GM12875 (cell line): ENCODE measurements around the gene KRTAP10-8.
"Not testable (repeated sequence)": the region's sequence is repeated elsewhere in the genome, so short reads cannot be mapped to it uniquely, and the experiment has no call there.

Source experiments
- H3K4me3 ChIP-seq: one replicate; pipeline ENCODE4 v1.5.1; 2011; ENCODE audit warnings: low read depth, low read length, control low read depth
- CTCF ChIP-seq: IDR thresholded peaks from 2 replicates; pipeline ENCODE4 v1.5.1; 2011; ENCODE audit warnings: low read depth, mild to moderate bottlenecking, control low read depth, inconsistent platforms, low read length, moderate library complexity, borderline replicate concordance; ENCODE audit not compliant: insufficient read depth

The KRTAP10-8 gene

GRCh38 chr21:44626673-44627143 lies 14.8 kb downstream of the KRTAP10-8 start, which contains the start of gene KRTAP10-9:
TSS of gene KRTAP10-9 (plus strand) at chr21:44627093. CDS start at chr21:44627172, 79 bp downstream.
- H3K4me3 ChIP-seq: no peak within 1 kb of the TSS
- no peak for TF ChIP-seq CTCF

- H3K4me3 ChIP-seq: not testable (repeated sequence)
Measured at GRCh38 chr21:44627181-44627822, 15.4 kb downstream of the KRTAP10-8 start.

- not testable (repeated sequence) for H3K4me3 ChIP-seq
Measured at GRCh38 chr21:44627831-44628233, 16.0 kb downstream of the KRTAP10-8 start.

GRCh38 chr21:44628707-44629391 lies 17.0 kb downstream of the KRTAP10-8 start:
- no peak overlapping the region for H3K4me3 ChIP-seq
- TF ChIP-seq CTCF: no peak

- no peak for TF ChIP-seq CTCF
- no peak overlapping the region for H3K4me3 ChIP-seq
Measured at GRCh38 chr21:44630440-44630839, 18.6 kb downstream of the KRTAP10-8 start.

GRCh38 chr21:44632067-44632466 lies 20.2 kb downstream of the KRTAP10-8 start:
- no peak overlapping the region for H3K4me3 ChIP-seq
- TF ChIP-seq CTCF: no peak

GRCh38 chr21:44636209-44637017 lies 24.5 kb downstream of the KRTAP10-8 start:
- TF ChIP-seq CTCF: no peak
- H3K4me3 ChIP-seq: no peak overlapping the region
